HG03460 (cell line): Measurements from ENCODE around the gene RNF146.
"Not testable (repeated sequence)": the region's sequence is repeated elsewhere in the genome, so short reads cannot be mapped to it uniquely, and the experiment has no call there.

ENCODE experiments used
- ATAC-seq: cut with Tn5 transposase; IDR thresholded peaks from one replicate; pipeline ENCODE4 v1.9.1; 2021; ENCODE audit not compliant: unreplicated experiment

RNF146 gene

DNA sequence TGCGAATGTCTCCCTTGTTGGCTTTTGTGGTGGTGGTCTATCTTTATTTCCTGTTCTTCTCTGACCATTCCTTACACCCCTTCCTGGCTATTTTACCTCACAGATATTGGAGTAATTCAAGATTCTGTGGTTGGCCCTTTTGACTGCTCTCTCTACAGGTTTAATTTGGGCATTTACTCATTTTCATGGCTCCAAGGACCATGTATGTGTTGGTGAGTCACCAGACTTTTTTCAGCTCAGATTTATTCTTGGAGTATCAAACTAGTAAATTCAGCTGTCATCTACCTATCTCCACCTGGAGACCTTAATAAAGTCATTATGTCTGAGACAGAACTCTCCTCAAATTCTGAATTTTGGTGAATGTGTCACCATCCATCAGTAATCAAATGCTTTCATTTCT lies 15.5 kb downstream of the RNF146 start:
- ATAC-seq: no peak

DNA sequence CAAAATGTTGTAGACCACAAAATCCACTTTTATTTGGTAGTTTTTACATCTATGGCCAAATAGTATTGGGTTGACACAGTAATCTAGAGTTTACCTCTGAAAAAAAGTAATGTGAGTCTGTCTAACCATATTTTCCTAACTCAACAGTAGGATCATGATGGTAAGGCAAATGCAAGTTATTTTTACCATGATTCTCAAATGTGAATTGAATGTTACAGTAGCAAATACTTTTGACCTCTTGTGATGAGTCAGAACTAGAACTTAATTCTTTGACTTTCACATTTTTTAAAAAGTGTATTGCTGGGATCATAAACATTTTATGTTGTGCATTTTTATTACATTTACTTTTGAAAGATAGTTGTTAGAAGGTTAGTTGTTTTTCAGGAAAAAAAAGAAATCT lies 22.0 kb downstream of the RNF146 start:
- ATAC-seq: no peak

DNA sequence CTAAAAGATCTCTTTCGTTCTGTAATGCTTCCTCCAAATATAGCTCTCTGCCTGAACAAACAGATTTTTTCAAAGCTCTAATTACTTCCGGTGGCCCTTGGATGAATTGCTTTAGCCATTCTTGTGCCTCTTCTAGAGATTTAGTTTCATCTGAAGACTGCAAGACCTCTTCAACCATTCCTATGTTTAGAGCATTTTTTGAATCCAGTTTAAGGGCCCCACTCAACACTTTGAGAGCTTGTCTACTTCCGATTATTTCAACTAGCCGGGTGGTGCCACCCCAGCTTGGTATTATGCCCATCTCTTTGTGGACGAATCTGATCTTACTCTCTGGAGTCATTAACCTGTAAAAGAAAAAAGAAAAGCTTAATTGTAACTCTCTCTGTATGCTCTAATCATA lies 23.3 kb downstream of the RNF146 start:
- ATAC-seq: no peak

DNA sequence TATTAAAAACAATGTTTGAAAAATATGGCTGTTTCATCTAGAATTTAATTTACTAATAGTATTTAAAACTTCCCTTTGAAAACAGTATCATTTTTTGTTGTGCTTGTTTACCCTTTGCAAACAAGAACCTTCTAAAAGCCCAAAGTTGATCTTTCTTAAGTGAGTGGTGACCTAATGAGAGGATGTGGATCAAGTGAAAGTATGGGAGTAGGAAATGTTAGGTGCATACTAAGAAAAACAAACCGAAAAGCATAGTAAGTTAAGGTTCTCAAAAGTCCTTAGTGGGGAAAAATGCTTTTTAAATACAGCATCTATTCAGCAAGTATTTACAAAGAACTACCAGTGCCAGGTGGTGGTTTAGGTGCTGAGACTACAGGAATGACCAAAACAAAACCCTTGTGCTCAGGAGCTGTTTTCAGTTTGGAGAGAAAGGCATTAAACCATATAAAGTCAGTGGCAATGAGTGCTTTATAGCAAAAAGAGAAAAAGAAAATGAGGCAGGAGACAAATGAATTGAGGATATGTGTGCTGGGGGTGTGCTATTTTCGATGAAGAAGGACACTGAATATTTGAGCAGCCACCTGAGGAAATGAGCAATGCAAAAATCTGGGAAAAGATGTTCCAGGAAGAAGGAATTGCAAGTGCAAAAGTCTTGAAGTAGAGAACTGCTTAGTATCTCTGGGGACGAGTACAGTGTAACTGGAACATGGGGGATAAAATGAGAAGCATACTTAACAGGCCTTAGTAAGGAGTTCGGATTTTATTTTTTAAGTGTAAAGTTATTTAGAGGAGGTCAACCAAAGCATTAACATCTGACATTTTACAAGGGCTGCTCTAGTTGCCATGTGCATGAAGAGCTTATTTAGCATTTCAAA lies 24.0 kb downstream of the RNF146 start:
- ATAC-seq: peak; percentile 29

DNA sequence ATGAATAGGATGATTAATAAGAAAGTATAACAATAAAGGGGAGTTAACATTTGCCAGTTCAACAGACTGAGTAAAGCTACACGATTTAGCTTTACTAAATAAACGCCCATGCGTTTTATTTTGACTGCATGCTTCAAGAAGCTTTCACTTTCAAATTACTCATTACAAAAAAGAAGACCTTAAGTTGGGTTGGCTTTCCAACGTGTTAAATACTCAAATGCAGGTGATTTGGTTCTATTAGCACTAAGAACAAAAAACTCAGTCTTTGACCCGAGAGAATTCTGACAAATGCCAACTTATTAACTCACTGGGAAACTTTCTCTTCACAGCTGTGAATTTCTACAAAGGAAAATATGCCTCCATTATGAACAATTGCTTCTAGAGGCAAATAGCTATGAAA lies 24.8 kb downstream of the RNF146 start:
- ATAC-seq: peak; percentile 77

DNA sequence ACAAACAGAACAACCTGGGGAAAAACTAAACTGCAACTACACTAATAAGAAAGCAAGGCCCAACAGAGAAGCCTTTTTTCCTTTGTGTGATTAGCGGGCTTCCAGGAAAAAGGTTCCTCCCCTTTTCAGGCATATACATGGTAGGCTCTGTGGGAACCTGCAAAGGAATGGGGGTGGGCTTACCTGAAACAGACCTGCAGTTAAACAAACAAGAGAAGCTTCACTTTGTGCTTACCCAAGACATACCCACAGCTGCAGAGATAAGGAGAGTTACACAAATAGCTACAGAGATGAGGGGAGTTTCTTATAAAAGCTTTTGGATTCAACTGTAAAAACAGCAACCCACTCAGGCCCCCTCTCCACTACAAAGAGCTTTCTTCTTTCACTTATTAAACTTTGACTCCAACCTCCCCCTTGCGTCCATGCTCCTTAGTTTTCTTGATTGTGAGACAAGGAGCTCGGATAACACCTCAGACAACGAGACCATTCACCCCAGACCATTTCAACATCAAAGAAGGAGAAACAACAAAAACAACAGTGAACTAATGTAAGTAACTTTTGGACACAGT lies 30.9 kb downstream of the RNF146 start:
- ATAC-seq: no peak

DNA sequence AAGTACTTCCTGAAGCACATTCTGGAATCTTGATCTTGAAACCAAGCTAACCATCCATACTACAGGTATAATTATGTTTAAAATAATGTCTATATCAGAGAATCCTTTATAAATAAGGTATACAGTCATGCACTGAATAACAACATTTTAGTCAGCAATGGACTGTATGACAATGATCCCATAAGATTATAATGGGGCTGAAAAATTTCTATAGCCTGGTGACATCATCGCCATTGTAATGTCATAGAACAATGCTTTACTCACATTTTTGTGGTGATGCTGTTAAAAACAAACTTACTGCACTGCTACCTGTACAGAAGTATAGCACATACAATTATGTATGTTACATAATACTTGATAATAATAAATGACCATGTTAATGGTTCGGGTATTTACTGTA lies 31.8 kb downstream of the RNF146 start:
- ATAC-seq: no peak

DNA sequence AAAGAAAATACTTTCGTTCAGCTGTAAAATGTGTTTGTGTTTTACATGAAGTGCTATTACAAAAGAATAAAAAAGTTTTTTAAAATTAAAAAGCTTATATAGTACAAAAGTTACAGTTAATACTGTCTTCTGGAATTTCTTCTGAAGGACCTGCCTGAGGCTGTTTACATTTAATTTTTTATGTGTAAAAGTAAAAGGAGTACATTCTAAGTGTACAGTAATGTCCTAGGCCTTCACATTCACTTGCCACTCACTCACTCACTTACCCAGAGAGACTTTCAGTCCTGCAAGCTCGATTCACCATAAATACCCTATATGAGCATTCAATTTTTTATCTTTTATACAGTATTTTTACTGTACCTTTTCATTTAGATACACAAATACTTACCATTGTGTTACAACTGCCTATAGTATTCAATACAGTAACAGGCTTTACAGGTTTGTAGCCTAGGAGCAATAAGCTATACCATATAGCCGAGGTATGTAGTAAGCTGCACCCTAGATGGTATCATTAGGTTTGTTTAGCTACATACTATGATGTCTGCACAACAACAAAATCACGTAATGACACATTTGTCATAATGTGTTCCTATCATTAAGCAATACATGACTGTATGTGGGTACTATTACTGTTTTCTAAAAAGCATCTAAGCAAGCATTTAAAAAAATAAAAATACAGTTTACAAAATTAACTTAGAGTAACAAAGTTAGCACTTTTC lies 33.0 kb downstream of the RNF146 start:
- ATAC-seq: no peak

DNA sequence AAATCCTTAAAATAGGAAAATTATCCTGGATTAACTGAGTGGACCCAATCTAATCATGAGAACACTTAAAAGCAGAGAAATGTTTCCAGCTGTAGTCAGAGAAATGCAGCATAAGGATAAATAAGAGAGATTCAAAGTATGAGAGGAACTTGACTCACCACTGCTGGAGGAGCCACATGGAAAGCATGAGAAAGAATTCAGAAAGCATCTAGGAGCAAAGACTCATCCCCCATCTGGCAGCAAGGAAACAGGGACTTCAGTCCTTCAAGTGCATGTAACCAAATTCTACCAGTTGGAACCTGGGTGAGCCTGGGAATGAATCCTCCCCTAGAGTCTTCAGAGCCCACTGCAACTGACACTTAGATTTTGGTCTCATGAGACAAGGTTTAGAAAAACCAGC lies 33.7 kb downstream of the RNF146 start:
- ATAC-seq: no peak

DNA sequence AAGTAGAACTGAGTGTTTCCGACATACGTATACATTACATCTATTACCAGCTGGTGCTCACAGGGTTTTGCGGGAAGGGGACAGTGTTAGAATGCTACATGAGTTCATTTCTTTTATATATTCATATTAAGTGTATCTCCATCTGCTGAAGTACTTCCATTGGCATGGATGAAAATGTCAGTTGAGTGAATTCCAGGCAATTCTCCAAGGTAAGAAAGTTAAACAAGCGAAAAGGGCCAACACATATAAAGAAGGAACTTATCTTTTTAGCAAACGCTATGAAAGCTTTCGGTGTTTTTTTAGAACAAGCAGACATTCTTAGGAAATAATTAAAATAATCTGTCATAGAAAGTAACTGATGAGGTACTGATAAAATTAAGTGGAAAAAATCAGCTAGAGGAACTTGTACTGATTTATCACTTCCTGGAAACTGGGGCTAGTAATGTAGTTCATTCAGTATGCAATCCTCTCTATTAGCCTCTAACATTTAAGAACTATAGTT lies 34.6 kb downstream of the RNF146 start:
- no peak for ATAC-seq

DNA sequence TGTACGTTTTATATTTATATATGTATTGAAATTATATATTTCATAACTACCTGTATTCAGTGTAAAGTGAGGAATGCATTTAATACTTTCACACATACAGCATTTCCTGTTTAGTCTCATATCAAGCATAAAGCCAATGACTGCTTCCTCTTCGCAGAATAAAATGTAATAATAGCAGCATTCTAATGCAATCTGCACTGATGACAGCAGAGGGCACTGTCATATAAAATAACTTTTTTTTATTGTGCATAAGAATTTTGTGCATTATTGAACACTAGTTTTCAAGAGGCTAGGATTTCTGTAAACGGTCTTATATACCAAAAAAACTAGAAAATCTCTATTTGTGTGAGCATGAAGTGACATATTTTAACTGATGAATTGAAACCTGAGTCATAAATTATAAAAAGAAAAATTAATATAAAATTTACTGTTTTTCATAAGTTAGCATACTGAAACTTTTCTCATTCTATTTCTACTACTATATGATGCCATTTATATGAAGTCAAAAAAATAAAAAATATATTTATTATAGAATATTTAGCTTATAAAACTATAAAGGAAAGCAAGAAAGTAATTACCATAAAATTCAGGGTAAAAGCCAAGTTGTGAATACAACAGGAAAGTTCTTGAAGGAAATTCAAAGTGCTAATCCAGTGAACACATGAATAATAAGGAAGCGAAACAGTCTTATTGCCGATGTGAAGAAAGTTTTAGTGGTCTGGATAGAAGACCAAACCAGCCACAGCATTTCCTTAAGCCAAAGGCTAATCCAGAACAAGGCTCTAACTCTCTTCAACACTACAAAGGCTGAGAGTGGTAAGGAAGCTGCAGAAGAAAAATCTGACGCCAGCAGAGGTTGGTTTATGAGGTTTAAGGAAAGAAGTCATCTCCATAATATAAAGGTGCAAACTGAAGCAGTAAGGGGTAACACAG lies 36.3 kb downstream of the RNF146 start:
- peak; percentile 68 for ATAC-seq

DNA sequence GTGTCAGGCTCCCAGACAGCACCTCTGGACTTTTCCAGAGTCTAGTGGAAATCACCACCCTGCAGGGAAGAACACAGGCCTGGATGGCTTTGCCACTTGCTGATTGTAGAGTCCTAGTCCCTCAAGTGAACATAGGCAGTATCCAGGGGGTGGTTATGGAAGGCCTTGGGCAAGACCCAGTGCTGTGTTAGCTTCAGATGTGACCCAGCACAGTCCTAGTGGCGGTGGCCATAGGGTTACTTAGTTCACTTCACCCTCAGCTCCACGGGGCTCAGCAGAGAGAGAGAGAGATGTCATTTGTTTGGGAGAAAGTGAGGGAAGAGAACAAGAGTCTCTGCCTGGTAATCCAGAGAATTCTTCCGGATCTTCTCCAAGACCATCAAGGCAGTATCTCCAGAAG lies 37.3 kb downstream of the RNF146 start:
- ATAC-seq: no peak

DNA sequence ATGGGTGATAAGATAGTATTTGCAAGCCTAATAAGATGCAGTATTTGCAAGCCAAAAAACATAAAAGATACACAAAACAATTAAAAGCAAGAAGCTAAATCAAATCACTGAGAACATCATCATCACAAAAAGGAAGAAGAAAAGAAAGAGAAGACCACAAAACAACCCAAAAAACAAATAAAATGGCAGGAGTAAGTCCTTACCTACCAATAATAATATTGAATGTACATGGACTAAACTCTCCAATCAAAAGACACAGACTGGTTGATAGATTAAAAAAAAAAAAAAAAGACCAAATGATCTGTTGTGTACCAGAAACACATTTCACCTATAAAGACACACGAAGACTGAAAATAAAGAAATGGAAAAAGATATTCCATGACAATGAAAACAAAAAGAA lies 39.1 kb downstream of the RNF146 start:
- no peak for ATAC-seq

DNA sequence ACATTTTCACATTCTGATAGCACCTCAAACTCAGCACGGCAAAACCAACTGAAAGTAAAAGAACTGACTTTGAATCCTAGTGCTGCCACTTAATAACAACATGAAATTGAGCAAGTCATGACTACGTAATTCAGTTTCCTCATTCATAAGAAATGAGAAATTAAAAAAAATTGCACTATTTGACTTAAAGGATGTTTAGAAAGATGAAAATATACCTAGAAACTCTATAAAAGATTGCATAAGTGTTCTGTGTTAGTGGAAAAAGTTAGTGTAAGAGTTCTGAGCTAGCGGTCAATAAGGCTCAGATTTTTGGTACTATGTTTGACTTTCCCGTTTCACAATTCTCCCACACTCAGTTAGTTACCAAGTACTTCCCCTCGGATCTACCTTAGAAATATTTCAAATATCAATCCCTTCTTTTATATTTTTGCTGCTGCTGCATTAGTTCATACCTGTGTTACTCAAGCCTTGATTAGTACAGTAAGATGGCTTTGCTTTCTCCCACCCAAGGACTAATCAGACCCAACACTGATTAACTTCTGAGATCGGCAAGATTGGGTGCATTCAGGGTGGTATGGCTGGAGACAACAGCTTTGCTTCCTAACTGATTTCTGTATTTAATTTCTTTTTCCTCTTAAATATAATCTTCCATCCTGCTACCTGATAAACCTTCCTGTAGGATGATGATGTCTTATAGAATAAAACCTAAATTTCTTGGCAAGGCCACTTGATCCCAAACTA lies 50.9 kb downstream of the RNF146 start:
- ATAC-seq: no peak

DNA sequence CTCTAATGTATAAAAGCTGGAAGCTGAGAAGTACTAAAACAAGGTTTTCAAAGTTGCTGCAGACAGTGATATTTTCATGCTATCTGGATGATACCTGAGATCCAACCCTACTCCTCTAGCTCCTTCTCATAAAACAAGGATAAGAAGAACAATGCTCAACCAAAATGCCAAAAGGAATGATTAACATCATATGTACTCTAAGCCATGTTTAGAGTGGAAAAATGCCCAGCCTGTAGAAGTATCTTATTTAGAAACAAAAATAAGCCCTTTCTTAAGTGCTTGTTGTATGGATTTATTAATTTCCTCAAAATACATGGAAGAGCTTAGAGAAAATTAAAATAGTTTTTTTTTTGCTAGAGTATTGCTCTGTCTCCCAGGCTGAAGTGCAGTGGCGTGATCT lies 53.0 kb downstream of the RNF146 start:
- no peak for ATAC-seq

DNA sequence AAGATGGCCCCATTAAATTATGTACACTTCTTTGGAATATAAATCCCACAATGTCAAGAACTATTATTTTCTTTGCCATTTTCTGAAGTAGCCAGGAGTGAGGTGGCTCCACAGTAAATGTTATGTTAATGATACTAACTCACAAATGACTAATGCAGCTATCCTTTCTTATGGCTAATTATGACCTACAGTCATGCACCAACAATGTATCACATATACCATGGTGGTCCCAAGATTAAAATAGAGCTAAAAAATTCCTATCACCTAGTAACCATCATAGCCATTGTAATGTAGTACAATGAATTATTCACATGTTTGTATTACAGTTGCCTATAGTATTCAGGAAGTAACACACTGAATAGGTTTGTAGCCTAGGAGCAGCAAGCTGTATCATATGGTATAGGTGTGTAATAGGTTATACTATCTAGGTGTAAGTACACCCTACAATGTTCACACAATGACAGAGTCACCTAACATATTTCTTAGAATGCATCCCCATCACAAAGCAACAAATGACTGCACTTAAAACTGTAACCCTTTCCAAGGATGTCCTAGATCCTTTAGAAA lies 61.5 kb downstream of the RNF146 start:
- no peak for ATAC-seq

DNA sequence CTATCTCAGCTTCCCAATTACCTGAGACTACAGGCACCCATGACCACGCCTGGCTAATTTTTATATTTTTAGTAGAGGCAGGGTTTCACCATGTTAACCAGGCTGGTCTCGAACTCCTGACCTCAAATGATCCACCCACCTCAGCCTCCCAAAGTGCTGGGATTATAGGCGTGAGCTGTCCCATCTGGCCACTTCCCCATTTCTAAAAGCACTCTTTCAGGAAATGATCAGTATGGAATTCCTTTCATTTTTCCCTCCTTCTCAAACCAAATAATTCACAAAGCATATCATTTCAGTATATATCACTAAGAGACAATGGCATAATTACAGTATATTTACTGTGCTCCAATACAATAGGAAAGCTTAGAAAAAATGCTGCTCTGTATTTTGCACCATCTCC lies 64.6 kb downstream of the RNF146 start:
- ATAC-seq: not testable (repeated sequence)

DNA sequence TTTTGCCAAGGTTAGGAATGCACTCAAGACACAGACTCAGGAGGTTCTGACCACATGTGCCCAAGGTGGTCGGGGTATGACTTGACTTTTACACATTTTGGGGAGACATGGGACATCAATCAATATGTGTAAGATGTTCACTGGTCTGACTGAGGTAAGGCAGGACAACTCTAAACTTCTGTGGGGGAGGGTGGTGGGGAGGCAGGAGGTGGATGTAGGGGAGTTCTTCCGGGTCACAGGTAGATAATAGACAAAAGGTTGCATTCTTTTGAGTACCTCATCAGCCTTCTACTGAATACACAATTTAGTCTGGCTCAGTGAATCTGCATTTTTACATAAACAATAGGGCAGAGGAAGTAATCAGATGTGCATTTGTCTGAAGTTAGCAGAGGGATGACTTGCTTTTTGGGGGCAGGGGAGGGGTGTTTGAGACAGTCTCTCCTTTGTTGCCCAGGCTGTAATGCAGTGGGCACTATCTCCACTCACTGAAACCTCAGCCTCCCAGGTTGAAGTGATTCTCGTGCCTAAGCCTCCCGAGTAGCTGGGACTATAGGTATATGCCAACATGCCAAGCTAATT lies 65.8 kb downstream of the RNF146 start:
- no peak for ATAC-seq
